OCI-LY7 (cell line): ENCODE data around the gene COL13A1. TPM values are rescaled to one million over a fixed set of nuclear protein-coding genes. Genes with fewer than 3 reads are reported as not detected.

Source experiments
- BruUV-seq: library from RNA; stranded (reverse); fragments of 400-500 nt; replicated peaks from 2 replicates; lab custom pipeline; 2021; lab: Mats Ljungman, UMichigan
- CTCF ChIA-PET: fragments of 300-600 bp; sonication (Branson Sonifier 250); formaldehyde crosslinking; loops from one replicate; lab custom pipeline; 2022; ENCODE audit warnings: antibody characterized with exemption; ENCODE audit not compliant: unreplicated experiment; lab: Charles Lee
- POLR2A ChIA-PET: fragments of 300-600 bp; sonication (Branson Sonifier 250); formaldehyde crosslinking; loops from one replicate; lab custom pipeline; 2022; ENCODE audit warnings: antibody characterized with exemption; lab: Charles Lee
- DNase-seq: peaks from one replicate; pipeline ENCODE4 v3.0.0-alpha.2; 2015; ENCODE audit warnings: low spot score
- H2AFZ ChIP-seq: fragments of 200-600 bp; sonication (generic), shearing (Covaris generic); 2 replicates; pipeline ENCODE4 v1.6.1; 2014; ENCODE audit warnings: mild to moderate bottlenecking, antibody characterized with exemption, low read length, moderate library complexity
- H3K27ac ChIP-seq: fragments of 200-600 bp; sonication (generic); 2 replicates; pipeline ENCODE4 v1.5.1; 2014; ENCODE audit warnings: mixed run types, low read depth, mild to moderate bottlenecking, moderate library complexity, low read length, inconsistent platforms; ENCODE audit not compliant: poor library complexity, severe bottlenecking
- H3K36me3 ChIP-seq: fragments of 200-600 bp; sonication (generic); 2 replicates; pipeline ENCODE4 v1.6.1; 2014; ENCODE audit warnings: mild to moderate bottlenecking, antibody characterized with exemption, low read length, moderate library complexity, mixed read lengths; ENCODE audit not compliant: insufficient read depth
- H3K4me1 ChIP-seq: fragments of 200-600 bp; sonication (generic); 2 replicates; pipeline ENCODE4 v1.5.1; 2014; ENCODE audit warnings: mild to moderate bottlenecking, low read length; ENCODE audit not compliant: insufficient read depth, poor library complexity, severe bottlenecking
- H3K4me2 ChIP-seq: fragments of 200-600 bp; sonication (generic); 2 replicates; pipeline ENCODE4 v1.6.1; 2014; ENCODE audit warnings: mild to moderate bottlenecking, low read length
- H3K4me3 ChIP-seq: fragments of 200-600 bp; sonication (generic); 2 replicates; pipeline ENCODE4 v1.5.1; 2014; ENCODE audit warnings: mild to moderate bottlenecking, low read depth, low read length; ENCODE audit not compliant: poor library complexity, severe bottlenecking
- H3K79me2 ChIP-seq: fragments of 200-600 bp; sonication (generic); 2 replicates; pipeline ENCODE4 v1.6.1; 2016; ENCODE audit warnings: low read depth, mild to moderate bottlenecking, low read length, moderate library complexity, mixed read lengths; ENCODE audit not compliant: insufficient read depth
- H3K9me2 ChIP-seq: fragments of 200-600 bp; sonication (generic); 2 replicates; pipeline ENCODE4 v1.6.1; 2016; ENCODE audit warnings: mild to moderate bottlenecking, low read length, mixed read lengths; ENCODE audit not compliant: insufficient read depth
- H3K9me3 ChIP-seq: fragments of 200-600 bp; sonication (generic); 2 replicates; pipeline ENCODE4 v1.6.1; 2014; ENCODE audit warnings: mild to moderate bottlenecking, mixed run types, low read length, mixed read lengths
- H4K20me1 ChIP-seq: fragments of 200-600 bp; sonication (generic); 2 replicates; pipeline ENCODE4 v1.6.1; 2014; ENCODE audit warnings: mild to moderate bottlenecking, antibody characterized with exemption, low read length, moderate library complexity, mixed read lengths; ENCODE audit not compliant: insufficient read depth
- CTCF ChIP-seq: fragments of 200-600 bp; sonication (generic); conservative IDR thresholded peaks from 2 replicates; pipeline ENCODE4 v1.5.1; 2014; ENCODE audit warnings: mild to moderate bottlenecking, antibody characterized with exemption, low read length, moderate library complexity, mixed read lengths
- EZH2phosphoT487 ChIP-seq: fragments of 200-600 bp; sonication (generic); IDR thresholded peaks from 2 replicates; pipeline ENCODE4 v1.6.1; 2018; ENCODE audit warnings: low read depth, borderline replicate concordance, mild to moderate bottlenecking, mixed run types, antibody characterized with exemption, low read length, moderate library complexity, mixed read lengths
- intact Hi-C: fragments of 100-400 bp; cut with micrococcal nuclease; formaldehyde crosslinking; loops from one replicate; pipeline ENCODE4 v1.10.0; 2022; ENCODE audit not compliant: unreplicated experiment
- total RNA-seq, 2 experiments: library from RNA; depleted of rRNA in 1 of 2; stranded (reverse); fragments of >200 nt in 1 of 2; shearing (Covaris generic) in 1 of 2; gene quantifications; 2 replicates each; pipeline ENCODE4 v1.2.3, GENCODE V29; 2014 to 2022

The COL13A1 gene
- total RNA-seq, 2 experiments from 2014 or later = 0.06 TPM; not detected in 1

DNA sequence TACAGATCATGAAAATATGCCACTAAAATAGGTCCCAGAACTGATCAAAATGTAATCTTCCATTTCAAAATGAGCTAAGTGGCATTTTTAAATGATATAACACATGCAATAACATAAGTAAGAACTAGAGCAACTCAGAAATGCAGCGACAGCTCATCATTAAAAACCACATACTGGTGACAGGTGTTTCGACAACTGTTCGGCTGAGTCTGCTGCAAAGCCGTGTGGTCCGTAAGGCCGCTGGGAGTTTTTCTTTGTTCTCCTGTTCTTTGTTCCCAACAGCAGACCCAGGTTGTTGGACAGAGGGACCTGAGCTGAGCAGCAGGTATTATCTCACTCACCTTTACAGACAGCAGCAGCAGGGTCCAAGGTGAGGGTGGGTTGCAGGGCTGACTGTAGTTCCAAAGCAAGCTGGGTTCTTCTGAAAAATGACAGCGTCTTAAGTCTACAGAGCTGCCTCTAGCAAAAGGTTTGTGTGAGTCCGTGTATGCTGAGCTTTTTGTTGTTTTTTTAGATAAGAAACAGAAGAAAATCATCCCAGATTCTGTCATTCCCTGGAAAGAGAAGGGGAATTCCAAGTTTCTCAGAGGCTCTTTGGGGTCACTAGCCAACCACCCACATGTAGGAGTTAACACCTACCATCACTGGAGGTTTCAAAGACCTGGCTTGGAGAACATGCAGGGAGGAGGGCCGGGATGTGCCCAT, 205.6 kb downstream of the COL13A1 start:
- H3K27ac ChIP-seq = no peak overlapping the region
- no peaks in the 10 kb centered on the region for H3K9me3 ChIP-seq
- ChIA-PET CTCF (no interaction called here), POLR2A (interaction anchor here (0.7 kb wide), 1 partner anchor 88 kb away, joined by 3 read pairs; no protein-coding TSS in a partner anchor)
- no peak overlapping the region for H3K4me2 ChIP-seq
- no peak for DNase-seq
- TF ChIP-seq CTCF = no peak
- TF ChIP-seq EZH2phosphoT487 = no peak
- no peaks in the 10 kb centered on the region for H3K4me1 ChIP-seq
- H3K79me2 ChIP-seq = no peaks in the 10 kb centered on the region
- no peaks in the 10 kb centered on the region for H4K20me1 ChIP-seq
- intact Hi-C loops = no loop called here
- no peaks in the 10 kb centered on the region for H3K9me2 ChIP-seq
- no TSS peak for BruUV-seq
- no peak overlapping the region for H3K4me3 ChIP-seq
- no peaks in the 10 kb centered on the region for H3K36me3 ChIP-seq
- no peak overlapping the region for H2AFZ ChIP-seq

Other genes starting within 250 kb of the COL13A1 start
- not detected in 2 replicates for gene NEUROG3, start 228.5 kb upstream of the COL13A1 start, total RNA-seq (2014; rRNA removed; shearing (Covaris generic))
- gene NEUROG3, start 228.5 kb upstream of the COL13A1 start, total RNA-seq (2022) = not detected in 2 replicates
- not detected in 2 replicates for gene FAM241B, start 171.7 kb upstream of the COL13A1 start, total RNA-seq (2014; rRNA removed; shearing (Covaris generic))
- gene FAM241B, start 171.7 kb upstream of the COL13A1 start, total RNA-seq (2022) = not detected in 2 replicates